ENCODE data around the gene TRMT10B. TPM values are rescaled to one million over a fixed set of nuclear protein-coding genes. Genes with fewer than 3 reads are reported as not detected.

TRMT10B gene
- total and polyA plus RNA-seq, 10 of the 15 experiments (the other 5 are each of a cell fraction or from before 2014, with no cell fraction given): 3.7 to 11.7 (median 6.8) TPM

DNA sequence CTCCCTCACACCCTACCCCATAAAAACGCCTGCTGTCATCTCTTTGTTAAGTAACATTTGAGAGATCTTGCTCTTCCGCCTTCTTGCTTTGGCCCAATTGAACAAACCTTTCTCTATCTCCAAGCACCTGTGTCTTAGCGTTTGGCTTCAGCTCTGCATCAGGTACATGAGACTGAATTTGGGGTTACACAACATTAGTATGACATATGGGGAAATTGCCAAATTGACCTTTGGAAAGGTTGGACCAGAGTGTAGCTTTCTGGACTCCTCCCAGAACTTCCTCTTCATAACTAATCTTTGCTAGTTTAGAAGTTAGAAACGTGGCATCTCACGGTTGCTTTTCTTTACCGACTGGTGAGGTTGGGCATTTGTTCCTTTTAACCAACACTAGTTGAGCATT, 34.7 kb downstream of the TRMT10B start:
- Histone ChIP-seq H3K4me3 (no peak overlapping the region), H3K36me3 (ENCODE audit: control insufficient read depth in 2 of 2, insufficient read depth in 2 of 2, low read length in 1 of 2) (0 out of 4 replicates have a peak, but pooled peaks cover 0 to under 1% of the 10 kb centered on the region in 2 experiments), H3K9me3 (replicated peaks; ENCODE audit: control insufficient read depth, insufficient read depth, low read length) (no peaks in the 10 kb centered on the region), H3K9ac (ENCODE audit: control insufficient read depth, insufficient read depth, low read length) (no peak overlapping the region), H3K27ac (ENCODE audit: control insufficient read depth, insufficient read depth) (no peak overlapping the region), H4K20me1 (ENCODE audit: control insufficient read depth, insufficient read depth) (no peaks in the 10 kb centered on the region), H3K79me2 (ENCODE audit: control insufficient read depth, insufficient read depth, low read length) (peaks cover 27% of the 10 kb centered on the region), H3K4me2 (ENCODE audit: control insufficient read depth, insufficient read depth) (no peak overlapping the region), H2AFZ (ENCODE audit: control insufficient read depth, low read depth, low read length) (no peak overlapping the region), H3K4me1 (ENCODE audit: control insufficient read depth, insufficient read depth, low read length) (no peaks in the 10 kb centered on the region), H3K27me3 (replicated peaks in 1 of 2; ENCODE audit: control insufficient read depth in 2 of 2, insufficient read depth in 2 of 2, low read length in 1 of 2) (no peaks in the 10 kb centered on the region)
- ChIA-PET POLR2A (no interaction called here), CTCF (no interaction called here), SMC1A (ENCODE audit: uncharacterized antibody, unreplicated experiment) (interaction anchor here (1.2 kb wide), 1 partner anchor 9 kb away, joined by 5 read pairs; no protein-coding TSS in a partner anchor), RAD21 (ENCODE audit: unreplicated experiment) (no interaction called here)
- WGBS (ENCODE audit: insufficient coverage, insufficient replicate concordance, low lambda C conversion rate, missing lambda C conversion rate): 66% methylated on average over 6 of the region's 6 CpGs
- in situ Hi-C loops (cut with MboI) (no loop called here), intact Hi-C loops (cut with micrococcal nuclease; ENCODE audit: unreplicated experiment) (loop anchor here (10.0 kb wide), 1 partner anchor 304 kb away; the partner anchor contains the start of gene POLR1E)
- FAIRE-seq: no peak
- BruUV-seq (replicated peaks): no TSS peak
- no peak for DNase-seq (ENCODE audit: low read depth, low spot score)
- ATAC-seq: no peak
- no peak for TF ChIP-seq SMAD1 (IDR thresholded peaks at IDR 0.05; ENCODE audit: low read depth, partially characterized antibody)
- TF ChIP-seq BMI1 (IDR thresholded peaks at IDR 0.05; ENCODE audit: borderline replicate concordance): no peak
- TF ChIP-seq ZZZ3 (IDR thresholded peaks at IDR 0.05; ENCODE audit: control insufficient read depth, insufficient read length, low read depth): no peak
- TF ChIP-seq STAT1 (conservative IDR thresholded peaks at IDR 0.05): no peak
- TF ChIP-seq RCOR1 (conservative IDR thresholded peaks at IDR 0.05; ENCODE audit: low read depth, low read length): no peak
- no peak for TF ChIP-seq RAD21 (IDR thresholded peaks at IDR 0.05; ENCODE audit: insufficient read depth, low read depth, low read length)
- TF ChIP-seq MYC (IDR thresholded peaks at IDR 0.05; ENCODE audit: insufficient read depth, insufficient read length, insufficient replicate concordance, low read length, severe bottlenecking): no peak
- TF ChIP-seq, protein P1, sequence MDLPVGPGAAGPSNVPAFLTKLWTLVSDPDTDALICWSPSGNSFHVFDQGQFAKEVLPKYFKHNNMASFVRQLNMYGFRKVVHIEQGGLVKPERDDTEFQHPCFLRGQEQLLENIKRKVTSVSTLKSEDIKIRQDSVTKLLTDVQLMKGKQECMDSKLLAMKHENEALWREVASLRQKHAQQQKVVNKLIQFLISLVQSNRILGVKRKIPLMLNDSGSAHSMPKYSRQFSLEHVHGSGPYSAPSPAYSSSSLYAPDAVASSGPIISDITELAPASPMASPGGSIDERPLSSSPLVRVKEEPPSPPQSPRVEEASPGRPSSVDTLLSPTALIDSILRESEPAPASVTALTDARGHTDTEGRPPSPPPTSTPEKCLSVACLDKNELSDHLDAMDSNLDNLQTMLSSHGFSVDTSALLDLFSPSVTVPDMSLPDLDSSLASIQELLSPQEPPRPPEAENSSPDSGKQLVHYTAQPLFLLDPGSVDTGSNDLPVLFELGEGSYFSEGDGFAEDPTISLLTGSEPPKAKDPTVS (IDR thresholded peaks at IDR 0.05; ENCODE audit: low read depth, low read length): no peak
- TF ChIP-seq TAF1 (IDR thresholded peaks at IDR 0.05; ENCODE audit: borderline replicate concordance, low read depth, low read length): no peak
